Mucosa of rectum (tissue), 2 donors: Measurements from ENCODE around the gene TBC1D3K.
"Not testable (repeated sequence)": the region's sequence is repeated elsewhere in the genome, so short reads cannot be mapped to it uniquely, and the experiment has no call there.

ENCODE experiments used
- H3K27ac ChIP-seq, 2 donors: one replicate each; pipeline ENCODE4 v1.7.0; 2013; ENCODE audit warnings: inconsistent platforms in 2 of 2, low read depth in 2 of 2, low read length in 2 of 2
- H3K27me3 ChIP-seq, 2 donors: one replicate each; pipeline ENCODE4 v1.7.0; 2013; ENCODE audit warnings: low read length in 2 of 2; ENCODE audit not compliant: control insufficient read depth in 2 of 2, insufficient read depth in 2 of 2
- H3K36me3 ChIP-seq, 2 donors: one replicate each; pipeline ENCODE4 v1.7.0; 2013; ENCODE audit warnings: low read length in 2 of 2; ENCODE audit not compliant: control insufficient read depth in 2 of 2, insufficient read depth in 2 of 2
- H3K4me1 ChIP-seq, 2 donors: one replicate each; pipeline ENCODE4 v1.7.0; 2013; ENCODE audit warnings: low read length in 2 of 2, mild to moderate bottlenecking in 1 of 2; ENCODE audit not compliant: control insufficient read depth in 2 of 2, insufficient read depth in 2 of 2
- H3K4me3 ChIP-seq, 2 donors: one replicate each; pipeline ENCODE4 v1.7.0; 2013; ENCODE audit warnings: low read length in 2 of 2
- H3K9ac ChIP-seq, 2 donors: one replicate each; pipeline ENCODE4 v1.7.0; 2013; ENCODE audit warnings: low read length in 2 of 2, low read depth in 1 of 2, mild to moderate bottlenecking in 1 of 2
- H3K9me3 ChIP-seq, 2 donors: one replicate each; pipeline ENCODE4 v1.7.0; 2013; ENCODE audit warnings: low read length in 2 of 2; ENCODE audit not compliant: control insufficient read depth in 2 of 2
- donor health status: healthy.
- donor health status: Normal muscosa, but diverticular disease.

TBC1D3K gene

DNA sequence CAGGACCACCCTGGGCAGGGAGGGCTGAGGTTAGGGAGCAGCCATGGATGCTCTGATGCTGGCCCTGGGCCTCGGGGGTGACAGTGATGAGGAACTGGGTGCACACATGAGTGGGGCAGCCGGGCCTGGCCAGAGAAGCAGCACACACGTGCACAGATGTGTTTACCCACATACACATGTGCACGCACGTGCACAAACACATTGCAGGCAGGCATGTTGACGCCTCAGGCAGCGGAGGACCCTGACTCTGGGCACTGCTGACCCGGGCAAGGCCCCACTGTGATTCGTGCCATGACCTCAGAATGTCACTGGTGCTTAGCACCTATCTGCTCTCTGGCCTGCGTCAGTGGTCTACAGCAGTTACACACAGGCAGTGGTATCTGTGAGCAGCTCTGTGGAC lies at the start of gene TBC1D3K:
Gene TBC1D3K (plus strand): TSS at position 301 of the 400 bp plus-strand sequence. CDS start 1,585 bp downstream, outside the sequence.
- not testable (repeated sequence) for H3K4me3 ChIP-seq, H3K4me1 ChIP-seq, H3K27ac ChIP-seq, H3K27me3 ChIP-seq, H3K9ac ChIP-seq, H3K9me3 ChIP-seq, H3K36me3 ChIP-seq

DNA sequence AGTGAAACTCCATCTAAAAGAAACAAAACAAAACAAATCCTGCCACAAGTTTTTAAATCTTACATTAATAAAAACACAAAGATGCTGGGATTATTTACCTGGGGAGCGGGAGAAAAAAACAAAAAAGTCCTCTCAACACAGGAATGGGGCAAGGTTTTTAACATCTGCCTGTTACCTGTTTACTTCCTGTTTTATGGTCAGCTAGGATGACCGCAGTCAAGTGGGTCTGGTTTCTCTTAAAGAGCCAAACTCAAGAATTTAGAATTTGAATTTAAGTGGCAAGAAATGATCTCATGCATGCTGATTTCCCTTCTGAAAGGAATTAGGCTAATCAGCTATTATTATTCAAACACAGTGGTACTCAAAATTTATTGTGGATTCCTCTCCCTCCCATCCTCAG lies 39.7 kb upstream of the TBC1D3K start:
- Histone ChIP-seq H3K9ac (no peak overlapping the region), H3K9me3 (no peaks in the 10 kb centered on the region), H3K4me1 (no peaks in the 10 kb centered on the region), H3K27ac (no peak overlapping the region), H3K36me3 (no peaks in the 10 kb centered on the region), H3K4me3 (peak overlapping the region in 1 of 2 donors; percentile 9), H3K27me3 (no peaks in the 10 kb centered on the region)

- H3K9me3 ChIP-seq: no peaks in the 10 kb centered on the region
- H3K27me3 ChIP-seq: no peaks in the 10 kb centered on the region
- H3K36me3 ChIP-seq: no peaks in the 10 kb centered on the region
- no peak overlapping the region for H3K4me3 ChIP-seq
- H3K27ac ChIP-seq: no peak overlapping the region
- no peak overlapping the region for H3K9ac ChIP-seq
- H3K4me1 ChIP-seq: no peaks in the 10 kb centered on the region
These were observed 39.1 kb upstream of the TBC1D3K start for GRCh38 chr17:37885136-37885535.

DNA sequence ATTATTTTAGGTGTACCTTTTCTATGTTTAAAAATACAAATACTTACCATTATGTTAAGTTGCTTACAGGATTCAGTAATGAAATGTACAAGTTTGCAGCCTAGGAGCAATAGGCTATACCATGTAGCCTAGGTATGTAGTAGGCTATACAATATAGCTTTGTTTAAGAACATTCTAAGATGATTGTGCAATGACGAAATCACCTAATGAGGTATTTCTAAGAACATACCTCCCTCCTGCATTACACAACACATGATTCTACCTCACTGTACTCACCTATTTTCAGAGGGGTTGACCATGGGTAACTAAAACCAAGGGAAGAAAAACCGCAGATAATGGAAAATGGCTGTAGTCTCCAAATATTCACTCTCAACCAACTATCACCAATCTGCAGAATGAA lies 35.3 kb upstream of the TBC1D3K start:
- Histone ChIP-seq H3K27ac (no peak overlapping the region), H3K9ac (no peak overlapping the region), H3K4me3 (no peak overlapping the region), H3K4me1 (no peaks in the 10 kb centered on the region), H3K9me3 (no peaks in the 10 kb centered on the region), H3K27me3 (no peaks in the 10 kb centered on the region), H3K36me3 (no peaks in the 10 kb centered on the region)

GRCh38 chr17:37896961-37897360 lies 27.3 kb upstream of the TBC1D3K start:
- H3K4me3 ChIP-seq, H3K4me1 ChIP-seq, H3K27ac ChIP-seq, H3K36me3 ChIP-seq, H3K27me3 ChIP-seq, H3K9me3 ChIP-seq, H3K9ac ChIP-seq: not testable (repeated sequence)
